Testis (tissue), 3 donors: Measurements from ENCODE around the gene KBTBD12. TPM values are rescaled to one million over a fixed set of nuclear protein-coding genes. Genes with fewer than 3 reads are reported as not detected.
A peak's percentile ranks its signal among the peaks of the same experiment; 100 is the strongest.

ENCODE experiments used
- DNase-seq: peaks from one replicate; pipeline ENCODE4 v3.0.0-alpha.2; 2019
- H3K27ac ChIP-seq, 2 donors: fragments of 200-600 bp; sonication (generic); one replicate each; pipeline ENCODE4 v1.5.1; 2019
- H3K27me3 ChIP-seq: fragments of 200-600 bp; sonication (generic); one replicate; pipeline ENCODE4 v1.5.1; 2019
- H3K36me3 ChIP-seq: fragments of 200-600 bp; sonication (generic); one replicate; pipeline ENCODE4 v1.5.1; 2017; ENCODE audit warnings: low read depth; ENCODE audit errors: missing control alignments
- H3K4me1 ChIP-seq: fragments of 200-600 bp; sonication (generic); one replicate; pipeline ENCODE4 v1.5.1; 2019
- H3K4me3 ChIP-seq, 2 donors: fragments of 200-600 bp; sonication (generic); one replicate each; pipeline ENCODE4 v1.5.1; 2017 to 2019
- H3K9me3 ChIP-seq: fragments of 200-600 bp; sonication (generic); one replicate; pipeline ENCODE4 v1.5.1; 2017
- CTCF ChIP-seq, 3 experiments: fragments of 450-650 bp in 2 of 3; fragments of 200-600 bp in 1 of 3; sonication (generic) in 1 of 3; IDR thresholded peaks; one replicate each; pipeline ENCODE4 v1.5.1; 2016 to 2019; ENCODE audit warnings: antibody characterized with exemption in 3 of 3, mild to moderate bottlenecking in 2 of 3, moderate library complexity in 1 of 3
- POLR2A ChIP-seq: fragments of 450-650 bp; IDR thresholded peaks from one replicate; pipeline ENCODE4 v1.6.1; 2017; ENCODE audit warnings: antibody characterized with exemption, mild to moderate bottlenecking, moderate library complexity
- WGBS, 2 donors: methylation state at CpG; one replicate each; pipeline ENCODE4 v1.1.5; 2018; 5-methylcytosine and 5-hydroxymethylcytosine counted together
- intact Hi-C: fragments of 100-400 bp; cut with DNase I; formaldehyde crosslinking; loops from one replicate; pipeline ENCODE4 v1.15.1; 2023; ENCODE audit warnings: low total_unique reads
- polyA plus RNA-seq: library from polyadenylated mRNA; stranded (reverse); fragments of 350-450 nt; fragmentation: Illumina TruSeq; extraction: RNeasy Lipid Tissue Mini Kit (QIAGEN cat#74804); gene quantifications from one replicate; pipeline ENCODE4 v1.2.3, GENCODE V29; 2014; ENCODE audit warnings: low read depth, low replicate concordance; ENCODE audit not compliant: insufficient read depth
- total RNA-seq, 2 donors: library from RNA; depleted of rRNA; stranded (reverse); fragments of >200 nt; gene quantifications; one replicate each; pipeline ENCODE4 v1.2.3, GENCODE V29; 2016

The KBTBD12 gene
- total and polyA plus RNA-seq, 3 donors from 2014 or later = 1.6 to 4.6 (median 2.7) TPM

GRCh38 chr3:127888156-127888555 lies 26.9 kb upstream of the KBTBD12 start:
- H3K36me3 ChIP-seq = no peaks in the 10 kb centered on the region
- TF ChIP-seq POLR2A (no peak), CTCF (IDR thresholded peaks at IDR 0.05) (no peak)
- intact Hi-C loops = no loop called here
- H3K27me3 ChIP-seq = no peaks in the 10 kb centered on the region
- DNase-seq = no peak
- H3K27ac ChIP-seq = no peak overlapping the region
- 86 to 91% methylated on average over 4 of the region's 4 CpGs for WGBS, 2 donors
- no peaks in the 10 kb centered on the region for H3K9me3 ChIP-seq
- H3K4me3 ChIP-seq = no peak overlapping the region
- H3K4me1 ChIP-seq = peaks cover 18% of the 10 kb centered on the region

DNA sequence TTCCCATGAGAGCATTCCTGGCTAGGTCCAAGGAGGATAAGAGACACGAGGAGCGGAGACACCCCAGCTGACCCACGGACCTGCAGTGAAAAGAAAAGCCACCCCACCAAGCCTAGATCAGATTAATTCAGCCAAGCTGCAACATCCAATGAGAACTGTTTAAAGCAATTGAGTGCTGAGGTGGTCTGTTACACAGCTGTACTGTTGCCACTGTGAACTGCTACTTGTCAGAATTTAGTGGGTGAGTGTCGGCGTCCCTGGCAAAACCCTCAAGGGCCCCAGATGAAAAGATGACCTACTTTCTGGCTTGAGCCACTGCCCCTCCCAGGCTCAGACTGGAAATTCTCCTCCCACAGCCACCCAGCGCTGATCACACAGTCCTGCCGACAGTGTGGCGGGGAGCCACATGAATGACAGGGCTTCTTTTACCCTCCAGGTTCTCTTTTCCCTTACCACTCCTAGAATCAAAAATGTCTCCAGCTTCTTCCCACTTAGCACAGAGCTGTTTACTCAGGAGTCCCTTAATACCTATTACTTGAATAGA lies 26.4 kb upstream of the KBTBD12 start:
- Histone ChIP-seq H3K9me3 (no peaks in the 10 kb centered on the region), H3K27me3 (no peaks in the 10 kb centered on the region), H3K4me3 (no peak overlapping the region), H3K4me1 (peaks cover 18% of the 10 kb centered on the region), H3K36me3 (no peaks in the 10 kb centered on the region), H3K27ac (no peak overlapping the region)
- WGBS, 2 donors = 42 to 58% methylated on average over 8 of the region's 8 CpGs
- intact Hi-C loops = no loop called here
- no peak for TF ChIP-seq POLR2A
- no peak for TF ChIP-seq CTCF (IDR thresholded peaks at IDR 0.05)
- DNase-seq = peak; percentile 54

DNA sequence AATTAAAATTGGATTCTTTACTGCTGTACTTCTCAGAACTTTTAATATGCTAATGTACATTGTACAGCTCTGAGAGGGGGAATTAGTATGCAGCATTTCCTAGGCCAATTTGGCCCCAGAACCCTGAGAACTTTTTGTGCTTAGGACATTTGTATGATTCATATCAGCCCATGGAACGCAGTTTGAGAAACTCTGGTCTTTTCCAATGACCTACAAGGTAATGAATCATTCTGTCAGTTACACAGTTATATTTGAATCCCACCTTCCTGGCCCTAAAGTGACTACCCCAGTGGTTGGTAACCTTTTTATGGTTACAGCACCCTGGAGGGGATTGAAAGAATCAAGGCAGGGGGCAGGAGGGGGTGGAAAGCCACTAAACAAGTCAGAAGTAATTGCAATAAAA lies 25.6 kb upstream of the KBTBD12 start:
- H3K4me3 ChIP-seq = no peak overlapping the region
- WGBS, 2 donors = 18 to 31% methylated on average over 1 of the region's 1 CpG
- TF ChIP-seq CTCF (IDR thresholded peaks at IDR 0.05) = no peak
- no peak for TF ChIP-seq POLR2A
- intact Hi-C loops = no loop called here
- peaks cover 18% of the 10 kb centered on the region for H3K4me1 ChIP-seq
- H3K9me3 ChIP-seq = no peaks in the 10 kb centered on the region
- H3K36me3 ChIP-seq = no peaks in the 10 kb centered on the region
- peak overlapping the region in 1 of 2 donors; percentile 30 for H3K27ac ChIP-seq
- no peaks in the 10 kb centered on the region for H3K27me3 ChIP-seq
- no peak for DNase-seq

GRCh38 chr3:127889976-127890650 lies 24.9 kb upstream of the KBTBD12 start:
- no peaks in the 10 kb centered on the region for H3K9me3 ChIP-seq
- intact Hi-C loops = no loop called here
- 76 to 77% methylated on average over 3 of the region's 3 CpGs for WGBS, 2 donors
- H3K4me3 ChIP-seq = no peak overlapping the region
- no peak for DNase-seq
- H3K27me3 ChIP-seq = no peaks in the 10 kb centered on the region
- H3K36me3 ChIP-seq = no peaks in the 10 kb centered on the region
- H3K4me1 ChIP-seq = peaks cover 18% of the 10 kb centered on the region
- TF ChIP-seq POLR2A = no peak
- peak in 1 of 3 experiments; percentile 15 for TF ChIP-seq CTCF (IDR thresholded peaks at IDR 0.05)
- H3K27ac ChIP-seq = peak overlapping the region in 1 of 2 donors; percentile 30
